ENCODE measurements around the gene KLHDC4. TPM values are rescaled to one million over a fixed set of nuclear protein-coding genes. Genes with fewer than 3 reads are reported as not detected.

Gene KLHDC4
- total and polyA plus RNA-seq, 9 of the 15 experiments (the other 6 are each of a cell fraction or from before 2014, with no cell fraction given): 1.3 to 68.1 (median 32.8) TPM

- no peak for DNase-seq (ENCODE audit: extremely low read depth in 1 of 4, low spot score in 3 of 4)
- ChIA-PET CTCF (ENCODE audit: low intra/inter-chr PET ratio) (no interaction called here), POLR2A (interaction anchor here (1.0 kb wide), 1 partner anchor 15 kb away, joined by 3 read pairs; no protein-coding TSS in a partner anchor)
- H3K36me3 ChIP-seq (ENCODE audit: control insufficient read depth, insufficient read depth, low read length): peaks cover 49% of the 10 kb centered on the region; the same call in 1 of the 3 replicates
- H3K79me2 ChIP-seq (ENCODE audit: control insufficient read depth, insufficient read depth, low read length): no peaks in the 10 kb centered on the region
- no peak for ATAC-seq
- no peak overlapping the region for H3K4me2 ChIP-seq (ENCODE audit: insufficient read depth, low read length)
- H4K20me1 ChIP-seq (replicated peaks; ENCODE audit: control insufficient read depth, insufficient read depth, low read length): 0 out of 2 replicates have a peak, but pooled peaks cover 8% of the 10 kb centered on the region
- H3K4me1 ChIP-seq (replicated peaks in 1 of 2; ENCODE audit: control insufficient read depth in 2 of 2, insufficient read depth in 2 of 2, low read length in 2 of 2): peaks cover 0 to 38% of the 10 kb centered on the region in 2 experiments; a peak in 2 of 5 replicates
- H3K4me3 ChIP-seq: no peak overlapping the region
- intact Hi-C loops (cut with micrococcal nuclease): no loop called here
- TF ChIP-seq ZNF174 (CRISPR knock-in tag; IDR thresholded peaks at IDR 0.05) (no peak), ARID1B (IDR thresholded peaks at IDR 0.05) (no peak), NFIX (CRISPR knock-in tag; IDR thresholded peaks at IDR 0.05; ENCODE audit: low read depth) (no peak), NFIC (IDR thresholded peaks at IDR 0.05) (peak; percentile 45), EZH2 (IDR thresholded peaks at IDR 0.05; ENCODE audit: borderline replicate concordance, low read depth, low read length) (no peak), USF1 (CRISPR knock-in tag; IDR thresholded peaks at IDR 0.05) (no peak)
- BruUV-seq (replicated peaks): no TSS peak
- in situ Hi-C loops (cut with MboI): no loop called here
- H3K27me3 ChIP-seq (ENCODE audit: control insufficient read depth in 2 of 2, insufficient read depth in 2 of 2, low read length in 2 of 2): no peaks in the 10 kb centered on the region
- H3K9ac ChIP-seq (ENCODE audit: insufficient read depth in 1 of 2, low read depth in 2 of 2, low read length in 2 of 2): no peak overlapping the region
- FAIRE-seq: no peak
- WGBS (ENCODE audit: insufficient coverage, low coverage, missing lambda C conversion rate): 88% methylated on average over 18 of the region's 18 CpGs
- H3K27ac ChIP-seq (ENCODE audit: extremely low read depth, low read depth, low read length): no peak overlapping the region
- no peaks in the 10 kb centered on the region for H3K9me3 ChIP-seq (replicated peaks; ENCODE audit: control insufficient read depth, insufficient read depth, low read depth, low read length)
- no peaks in the 10 kb centered on the region for H3K9me1 ChIP-seq (ENCODE audit: control insufficient read depth, insufficient read depth, low read length)
- H2AFZ ChIP-seq (ENCODE audit: low read depth, low read length): no peak overlapping the region
Observed at GRCh38 chr16:87696726-87697125, 69.1 kb downstream of the KLHDC4 start.
